Mesothelial cell of epicardium (in vitro differentiated cells): Measurements from ENCODE around the gene COL26A1. TPM values are rescaled to one million over a fixed set of nuclear protein-coding genes. Genes with fewer than 3 reads are reported as not detected.

ENCODE experiments used
- DNase-seq, 2 experiments: peaks; one replicate each; pipeline ENCODE4 v3.0.0; 2021; ENCODE audit warnings: low spot score in 2 of 2; ENCODE audit not compliant: unreplicated experiment in 2 of 2
- H3K27ac Mint-ChIP-seq: 2 replicates; pipeline ENCODE4 v1.8.0; 2021; ENCODE audit warnings: mixed read lengths
- H3K27me3 Mint-ChIP-seq: 2 replicates; pipeline ENCODE4 v1.8.0; 2021; ENCODE audit warnings: low read depth, mixed read lengths
- H3K36me3 Mint-ChIP-seq: 2 replicates; pipeline ENCODE4 v1.8.0; 2021; ENCODE audit warnings: mixed read lengths
- H3K4me1 Mint-ChIP-seq: 2 replicates; pipeline ENCODE4 v1.8.0; 2021; ENCODE audit warnings: mixed read lengths
- H3K4me3 Mint-ChIP-seq: 2 replicates; pipeline ENCODE4 v1.8.0; 2021; ENCODE audit warnings: mild to moderate bottlenecking, moderate library complexity, mixed read lengths
- H3K9me3 Mint-ChIP-seq: 2 replicates; pipeline ENCODE4 v1.8.0; 2021; ENCODE audit warnings: mixed read lengths
- total RNA-seq: library from RNA; stranded (reverse); gene quantifications from 3 replicates; pipeline ENCODE4 v1.2.1, GENCODE V29; 2021
- TF ChIP-seq, protein P1 (sequence below): fragments of 200-600 bp; sonication (generic); IDR thresholded peaks from one replicate; pipeline ENCODE4 v1.5.0; 2021; ENCODE audit warnings: antibody characterized with exemption; ENCODE audit not compliant: unreplicated experiment

Gene COL26A1
- total RNA-seq, 1 donor from 2014 or later = 105 TPM

- TF ChIP-seq, protein P1, sequence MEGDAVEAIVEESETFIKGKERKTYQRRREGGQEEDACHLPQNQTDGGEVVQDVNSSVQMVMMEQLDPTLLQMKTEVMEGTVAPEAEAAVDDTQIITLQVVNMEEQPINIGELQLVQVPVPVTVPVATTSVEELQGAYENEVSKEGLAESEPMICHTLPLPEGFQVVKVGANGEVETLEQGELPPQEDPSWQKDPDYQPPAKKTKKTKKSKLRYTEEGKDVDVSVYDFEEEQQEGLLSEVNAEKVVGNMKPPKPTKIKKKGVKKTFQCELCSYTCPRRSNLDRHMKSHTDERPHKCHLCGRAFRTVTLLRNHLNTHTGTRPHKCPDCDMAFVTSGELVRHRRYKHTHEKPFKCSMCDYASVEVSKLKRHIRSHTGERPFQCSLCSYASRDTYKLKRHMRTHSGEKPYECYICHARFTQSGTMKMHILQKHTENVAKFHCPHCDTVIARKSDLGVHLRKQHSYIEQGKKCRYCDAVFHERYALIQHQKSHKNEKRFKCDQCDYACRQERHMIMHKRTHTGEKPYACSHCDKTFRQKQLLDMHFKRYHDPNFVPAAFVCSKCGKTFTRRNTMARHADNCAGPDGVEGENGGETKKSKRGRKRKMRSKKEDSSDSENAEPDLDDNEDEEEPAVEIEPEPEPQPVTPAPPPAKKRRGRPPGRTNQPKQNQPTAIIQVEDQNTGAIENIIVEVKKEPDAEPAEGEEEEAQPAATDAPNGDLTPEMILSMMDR = no peak
- H3K27me3 Mint-ChIP-seq = peaks cover 5% of the 10 kb centered on the region
- no peak overlapping the region for H3K4me3 Mint-ChIP-seq
- no peak overlapping the region for H3K27ac Mint-ChIP-seq
- DNase-seq = no peak
- H3K4me1 Mint-ChIP-seq = peaks cover 4% of the 10 kb centered on the region
- peaks cover 51% of the 10 kb centered on the region for H3K9me3 Mint-ChIP-seq
- no peaks in the 10 kb centered on the region for H3K36me3 Mint-ChIP-seq
Measured at GRCh38 chr7:101572156-101572555, 209.5 kb downstream of the COL26A1 start.

DNA sequence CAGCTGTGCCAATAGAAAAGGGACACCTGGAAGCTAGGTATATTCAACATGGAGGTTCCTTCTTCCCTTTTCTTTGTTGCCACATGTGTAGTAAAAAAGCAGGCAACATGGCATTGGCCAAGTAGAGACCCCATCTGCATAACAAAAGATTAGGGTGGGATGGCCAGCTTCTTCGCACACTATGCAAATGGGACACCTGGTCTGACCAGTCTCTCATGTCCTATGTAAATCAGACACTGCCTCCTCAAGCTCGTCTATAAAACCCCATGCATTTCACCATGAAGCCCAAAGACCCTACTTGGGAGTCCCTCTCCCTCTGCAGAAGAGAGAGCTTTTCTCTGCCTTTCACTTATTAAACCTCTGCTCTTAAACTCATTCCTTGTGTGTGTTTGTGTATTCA is 212.5 kb downstream of the COL26A1 start:
- H3K36me3 Mint-ChIP-seq = no peaks in the 10 kb centered on the region
- peaks cover 38% of the 10 kb centered on the region for H3K9me3 Mint-ChIP-seq
- TF ChIP-seq, protein P1 = no peak
- peaks cover 4% of the 10 kb centered on the region for H3K27me3 Mint-ChIP-seq
- peak overlapping the region; percentile 82 for H3K27ac Mint-ChIP-seq
- peaks cover 7% of the 10 kb centered on the region for H3K4me1 Mint-ChIP-seq
- DNase-seq = no peak
- H3K4me3 Mint-ChIP-seq = no peak overlapping the region

DNA sequence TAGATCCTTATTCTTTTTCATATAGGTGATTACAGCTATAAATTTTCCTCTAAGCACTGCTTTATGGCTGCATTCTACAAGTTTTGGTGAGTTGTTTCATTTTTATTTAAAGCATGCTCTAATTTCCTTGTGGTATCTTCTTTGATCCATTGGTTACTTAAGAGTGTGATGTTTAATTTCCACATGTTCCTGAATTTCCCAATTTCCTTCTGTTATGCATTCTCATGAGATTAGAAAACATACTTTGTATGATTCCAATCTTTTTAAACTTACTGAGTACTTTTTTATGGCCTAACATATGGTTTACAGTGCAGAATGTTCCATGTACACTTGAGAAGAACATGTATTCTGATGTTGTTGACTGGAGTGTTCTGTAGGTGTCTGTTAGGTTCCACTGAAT is 213.0 kb downstream of the COL26A1 start:
- TF ChIP-seq, protein P1 = no peak
- Mint-ChIP-seq H3K9me3 (peaks cover 34% of the 10 kb centered on the region), H3K27me3 (peaks cover 4% of the 10 kb centered on the region), H3K27ac (peak overlapping the region; percentile 82), H3K36me3 (no peaks in the 10 kb centered on the region), H3K4me1 (peaks cover 7% of the 10 kb centered on the region), H3K4me3 (no peak overlapping the region)
- DNase-seq = no peak

DNA sequence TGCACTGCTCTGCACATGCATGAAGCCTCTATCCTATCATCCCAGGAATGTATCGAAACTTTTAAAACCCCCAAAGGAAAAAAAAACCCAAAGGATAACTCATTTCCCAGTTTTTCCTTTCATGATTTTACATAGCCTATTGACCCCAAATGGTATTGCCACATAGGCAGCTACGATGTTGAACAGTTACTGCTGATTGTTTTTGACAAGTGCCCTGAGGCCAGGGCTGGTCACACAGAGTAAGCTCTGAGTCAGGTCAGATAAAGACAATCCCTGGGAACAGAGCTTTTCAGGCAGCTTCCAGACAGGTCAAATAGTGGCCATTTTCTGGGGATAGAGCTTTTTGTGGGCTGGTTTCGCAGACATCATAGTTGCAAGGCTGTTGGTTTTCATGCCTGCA is 214.3 kb downstream of the COL26A1 start:
- Mint-ChIP-seq H3K27me3 (peaks cover 6% of the 10 kb centered on the region), H3K4me3 (no peak overlapping the region), H3K9me3 (peaks cover 21% of the 10 kb centered on the region), H3K36me3 (no peaks in the 10 kb centered on the region), H3K4me1 (peaks cover 8% of the 10 kb centered on the region), H3K27ac (no peak overlapping the region)
- TF ChIP-seq, protein P1 = no peak
- DNase-seq = peak in 1 of 2 experiments; percentile 2

DNA sequence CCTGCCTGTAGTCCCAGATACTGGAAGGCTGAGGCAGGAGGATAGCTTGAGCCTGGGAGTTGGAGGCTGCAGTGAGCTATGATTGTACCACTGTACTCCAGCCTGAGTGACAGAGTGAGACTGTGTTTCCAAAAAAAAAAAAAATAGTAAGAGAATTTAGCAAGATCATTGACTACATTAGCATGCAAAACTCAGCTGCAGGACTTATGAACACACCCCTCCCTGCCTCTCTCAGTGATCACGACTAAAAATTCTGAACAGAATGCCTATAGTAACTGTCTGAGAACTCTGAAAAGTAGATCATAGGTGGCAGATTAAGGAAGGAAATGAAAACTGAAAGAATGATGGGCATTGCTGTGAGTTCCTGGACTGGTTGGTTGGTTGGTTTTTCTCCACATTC is 215.9 kb downstream of the COL26A1 start:
- Mint-ChIP-seq H3K36me3 (no peaks in the 10 kb centered on the region), H3K4me3 (no peak overlapping the region), H3K27me3 (peaks cover 6% of the 10 kb centered on the region), H3K27ac (no peak overlapping the region), H3K4me1 (peaks cover 9% of the 10 kb centered on the region), H3K9me3 (peaks cover 21% of the 10 kb centered on the region)
- no peak for DNase-seq
- TF ChIP-seq, protein P1 = no peak

GRCh38 chr7:101580596-101580995 is 217.9 kb downstream of the COL26A1 start:
- TF ChIP-seq, protein P1 = no peak
- peaks cover 12% of the 10 kb centered on the region for H3K9me3 Mint-ChIP-seq
- H3K36me3 Mint-ChIP-seq = no peaks in the 10 kb centered on the region
- no peak overlapping the region for H3K27ac Mint-ChIP-seq
- H3K4me3 Mint-ChIP-seq = no peak overlapping the region
- peaks cover 4% of the 10 kb centered on the region for H3K27me3 Mint-ChIP-seq
- H3K4me1 Mint-ChIP-seq = peaks cover 9% of the 10 kb centered on the region
- no peak for DNase-seq
